HEK293 (cell line): ENCODE data around the gene FOXS1.

Source experiments
- BCL6B ChIP-seq: fragments of 450-650 bp; formaldehyde crosslinking; IDR thresholded peaks from 2 replicates; pipeline ENCODE4 v1.5.1; 2017; ENCODE audit warnings: missing biosample characterization, missing genetic modification characterization
- CTCF ChIP-seq: fragments of 450-650 bp; formaldehyde crosslinking; IDR thresholded peaks from 2 replicates; pipeline ENCODE4 v1.5.1; 2016; ENCODE audit warnings: missing biosample characterization, missing genetic modification characterization
- GFI1B ChIP-seq: fragments of 450-650 bp; formaldehyde crosslinking; IDR thresholded peaks from 2 replicates; pipeline ENCODE4 v1.5.1; 2016; ENCODE audit warnings: missing biosample characterization, missing genetic modification characterization
- GLIS1 ChIP-seq: fragments of 450-650 bp; formaldehyde crosslinking; IDR thresholded peaks from 2 replicates; pipeline ENCODE4 v1.5.1; 2016; ENCODE audit warnings: missing biosample characterization, missing genetic modification characterization
- KLF17 ChIP-seq: fragments of 450-650 bp; formaldehyde crosslinking; IDR thresholded peaks from 2 replicates; pipeline ENCODE4 v1.5.1; 2016; ENCODE audit warnings: missing biosample characterization, missing genetic modification characterization
- ZBTB21 ChIP-seq: fragments of 450-650 bp; formaldehyde crosslinking; IDR thresholded peaks from 2 replicates; pipeline ENCODE4 v1.5.1; 2017; ENCODE audit warnings: missing biosample characterization, missing genetic modification characterization
- ZBTB7A ChIP-seq: fragments of 450-650 bp; formaldehyde crosslinking; IDR thresholded peaks from 2 replicates; pipeline ENCODE4 v1.5.1; 2016; ENCODE audit warnings: low read depth, missing biosample characterization, missing genetic modification characterization
- ZFP69B ChIP-seq: fragments of 450-650 bp; formaldehyde crosslinking; IDR thresholded peaks from 2 replicates; pipeline ENCODE4 v1.5.1; 2016; ENCODE audit warnings: missing biosample characterization, missing genetic modification characterization
- ZNF132 ChIP-seq: fragments of 450-650 bp; formaldehyde crosslinking; IDR thresholded peaks from 2 replicates; pipeline ENCODE4 v1.5.1; 2017; ENCODE audit warnings: missing biosample characterization, missing genetic modification characterization, borderline replicate concordance
- ZNF184 ChIP-seq: fragments of 450-650 bp; IDR thresholded peaks from 2 replicates; pipeline ENCODE4 v1.5.1; 2018; ENCODE audit warnings: missing biosample characterization, mild to moderate bottlenecking, missing genetic modification characterization
- ZNF391 ChIP-seq: fragments of 450-650 bp; formaldehyde crosslinking; IDR thresholded peaks from 2 replicates; pipeline ENCODE4 v1.5.1; 2016; ENCODE audit warnings: low read depth, missing biosample characterization, missing genetic modification characterization, borderline replicate concordance
- ZNF670 ChIP-seq: fragments of 450-650 bp; formaldehyde crosslinking; IDR thresholded peaks from 2 replicates; pipeline ENCODE4 v1.5.1; 2016; ENCODE audit warnings: missing biosample characterization, missing genetic modification characterization, low read depth
- ZNF704 ChIP-seq: fragments of 450-650 bp; formaldehyde crosslinking; IDR thresholded peaks from 2 replicates; pipeline ENCODE4 v1.5.1; 2016; ENCODE audit warnings: missing biosample characterization, missing genetic modification characterization
- TF ChIP-seq, protein P1 (sequence below): fragments of 450-650 bp; IDR thresholded peaks from 2 replicates; pipeline ENCODE4 v1.5.1; 2018; ENCODE audit warnings: missing biosample characterization, missing genetic modification characterization
- TF ChIP-seq, protein P2 (sequence below): fragments of 450-650 bp; formaldehyde crosslinking; IDR thresholded peaks from 2 replicates; pipeline ENCODE4 v1.5.1; 2016; ENCODE audit warnings: missing biosample characterization, missing genetic modification characterization
- TF ChIP-seq, protein P3 (sequence below): fragments of 450-650 bp; formaldehyde crosslinking; IDR thresholded peaks from 2 replicates; pipeline ENCODE4 v1.5.1; 2016; ENCODE audit warnings: missing biosample characterization, missing genetic modification characterization

FOXS1 gene

GRCh38 chr20:31861135-31861384, 15.7 kb upstream of the FOXS1 start (continued):
- TF ChIP-seq BCL6B (tag by site-specific recombination) (no peak), CTCF (tag by site-specific recombination) (no peak), ZNF670 (tag by site-specific recombination) (no peak), ZFP69B (tag by site-specific recombination) (peak; percentile 70; the same call in 1 of the 2 replicates), ZNF184 (no peak), ZBTB7A (no peak), ZNF391 (tag by site-specific recombination) (no peak), ZBTB21 (tag by site-specific recombination) (no peak), KLF17 (tag by site-specific recombination) (peak; percentile 73; the same call in 1 of the 2 replicates), GFI1B (tag by site-specific recombination) (no peak), GLIS1 (peak; percentile 45; the same call in 1 of the 2 replicates), ZNF704 (tag by site-specific recombination) (no peak), ZNF132 (tag by site-specific recombination) (no peak)
- TF ChIP-seq, protein P1, sequence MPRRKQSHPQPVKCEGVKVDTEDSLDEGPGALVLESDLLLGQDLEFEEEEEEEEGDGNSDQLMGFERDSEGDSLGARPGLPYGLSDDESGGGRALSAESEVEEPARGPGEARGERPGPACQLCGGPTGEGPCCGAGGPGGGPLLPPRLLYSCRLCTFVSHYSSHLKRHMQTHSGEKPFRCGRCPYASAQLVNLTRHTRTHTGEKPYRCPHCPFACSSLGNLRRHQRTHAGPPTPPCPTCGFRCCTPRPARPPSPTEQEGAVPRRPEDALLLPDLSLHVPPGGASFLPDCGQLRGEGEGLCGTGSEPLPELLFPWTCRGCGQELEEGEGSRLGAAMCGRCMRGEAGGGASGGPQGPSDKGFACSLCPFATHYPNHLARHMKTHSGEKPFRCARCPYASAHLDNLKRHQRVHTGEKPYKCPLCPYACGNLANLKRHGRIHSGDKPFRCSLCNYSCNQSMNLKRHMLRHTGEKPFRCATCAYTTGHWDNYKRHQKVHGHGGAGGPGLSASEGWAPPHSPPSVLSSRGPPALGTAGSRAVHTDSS (tag by site-specific recombination): no peak
- TF ChIP-seq, protein P2, sequence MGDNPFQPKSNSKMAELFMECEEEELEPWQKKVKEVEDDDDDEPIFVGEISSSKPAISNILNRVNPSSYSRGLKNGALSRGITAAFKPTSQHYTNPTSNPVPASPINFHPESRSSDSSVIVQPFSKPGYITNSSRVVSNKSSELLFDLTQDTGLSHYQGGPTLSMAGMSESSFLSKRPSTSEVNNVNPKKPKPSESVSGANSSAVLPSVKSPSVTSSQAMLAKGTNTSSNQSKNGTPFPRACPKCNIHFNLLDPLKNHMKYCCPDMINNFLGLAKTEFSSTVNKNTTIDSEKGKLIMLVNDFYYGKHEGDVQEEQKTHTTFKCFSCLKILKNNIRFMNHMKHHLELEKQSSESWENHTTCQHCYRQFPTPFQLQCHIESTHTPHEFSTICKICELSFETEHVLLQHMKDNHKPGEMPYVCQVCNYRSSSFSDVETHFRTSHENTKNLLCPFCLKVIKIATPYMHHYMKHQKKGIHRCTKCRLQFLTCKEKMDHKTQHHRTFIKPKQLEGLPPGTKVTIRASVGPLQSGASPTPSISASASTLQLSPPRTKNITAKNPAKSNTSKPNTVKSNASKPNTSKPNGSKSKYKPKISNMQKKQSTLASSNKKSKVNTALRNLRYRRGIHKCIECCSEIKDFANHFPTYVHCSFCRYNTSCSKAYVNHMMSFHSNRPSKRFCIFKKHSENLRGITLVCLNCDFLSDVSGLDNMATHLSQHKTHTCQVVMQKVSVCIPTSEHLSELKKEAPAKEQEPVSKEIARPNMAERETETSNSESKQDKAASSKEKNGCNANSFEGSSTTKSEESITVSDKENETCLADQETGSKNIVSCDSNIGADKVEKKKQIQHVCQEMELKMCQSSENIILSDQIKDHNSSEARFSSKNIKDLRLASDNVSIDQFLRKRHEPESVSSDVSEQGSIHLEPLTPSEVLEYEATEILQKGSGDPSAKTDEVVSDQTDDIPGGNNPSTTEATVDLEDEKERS (tag by site-specific recombination): no peak
- TF ChIP-seq, protein P3, sequence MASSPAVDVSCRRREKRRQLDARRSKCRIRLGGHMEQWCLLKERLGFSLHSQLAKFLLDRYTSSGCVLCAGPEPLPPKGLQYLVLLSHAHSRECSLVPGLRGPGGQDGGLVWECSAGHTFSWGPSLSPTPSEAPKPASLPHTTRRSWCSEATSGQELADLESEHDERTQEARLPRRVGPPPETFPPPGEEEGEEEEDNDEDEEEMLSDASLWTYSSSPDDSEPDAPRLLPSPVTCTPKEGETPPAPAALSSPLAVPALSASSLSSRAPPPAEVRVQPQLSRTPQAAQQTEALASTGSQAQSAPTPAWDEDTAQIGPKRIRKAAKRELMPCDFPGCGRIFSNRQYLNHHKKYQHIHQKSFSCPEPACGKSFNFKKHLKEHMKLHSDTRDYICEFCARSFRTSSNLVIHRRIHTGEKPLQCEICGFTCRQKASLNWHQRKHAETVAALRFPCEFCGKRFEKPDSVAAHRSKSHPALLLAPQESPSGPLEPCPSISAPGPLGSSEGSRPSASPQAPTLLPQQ (tag by site-specific recombination): peak; percentile 92
